Upper lobe of left lung (tissue), 4 donors: Measurements from ENCODE around the gene DOC2B.

ENCODE experiments used
- EP300 ChIP-seq, 4 donors: sonication (generic); formaldehyde crosslinking; IDR thresholded peaks; one replicate each; pipeline ENCODE4 v1.5.1; 2017; ENCODE audit warnings: antibody characterized with exemption in 4 of 4, control low read depth in 2 of 4
- POLR2A ChIP-seq, 4 donors: fragments of 450-650 bp; IDR thresholded peaks; one replicate each; pipeline ENCODE4 v1.5.1; 2016 to 2017; ENCODE audit warnings: antibody characterized with exemption in 4 of 4, mild to moderate bottlenecking in 2 of 4
- POLR2AphosphoS5 ChIP-seq, 2 donors: sonication (generic); formaldehyde crosslinking; IDR thresholded peaks; one replicate each; pipeline ENCODE4 v1.5.1; 2017; ENCODE audit warnings: antibody characterized with exemption in 2 of 2
- TF ChIP-seq, protein P1 (sequence below), 6 experiments: fragments of 450-650 bp in 4 of 6; fragments of 200-600 bp in 2 of 6; sonication (generic) in 2 of 6; IDR thresholded peaks; one replicate each; pipeline ENCODE4 v1.5.1; 2016 to 2019; ENCODE audit warnings: antibody characterized with exemption in 6 of 6

DNA sequence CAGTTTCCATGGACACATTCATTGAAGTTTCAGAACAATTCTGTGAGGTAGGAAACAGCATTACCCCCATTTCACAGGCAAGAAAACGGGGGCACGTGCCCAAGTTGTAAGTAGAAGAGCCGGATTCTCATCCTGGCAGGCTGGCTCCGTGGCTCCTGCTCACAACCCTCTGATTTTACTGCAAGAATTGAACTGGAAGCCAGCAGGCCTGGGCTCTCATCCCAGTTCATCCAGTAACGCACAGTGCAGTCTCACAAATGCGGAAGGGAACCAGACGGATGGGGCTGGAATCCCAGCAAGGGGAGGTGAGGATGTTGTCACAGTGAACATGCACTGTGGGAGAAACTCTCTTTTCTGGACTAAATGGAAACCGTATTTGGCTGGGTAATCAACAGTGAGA, 40.7 kb upstream of the DOC2B start:
- TF ChIP-seq, protein P1, sequence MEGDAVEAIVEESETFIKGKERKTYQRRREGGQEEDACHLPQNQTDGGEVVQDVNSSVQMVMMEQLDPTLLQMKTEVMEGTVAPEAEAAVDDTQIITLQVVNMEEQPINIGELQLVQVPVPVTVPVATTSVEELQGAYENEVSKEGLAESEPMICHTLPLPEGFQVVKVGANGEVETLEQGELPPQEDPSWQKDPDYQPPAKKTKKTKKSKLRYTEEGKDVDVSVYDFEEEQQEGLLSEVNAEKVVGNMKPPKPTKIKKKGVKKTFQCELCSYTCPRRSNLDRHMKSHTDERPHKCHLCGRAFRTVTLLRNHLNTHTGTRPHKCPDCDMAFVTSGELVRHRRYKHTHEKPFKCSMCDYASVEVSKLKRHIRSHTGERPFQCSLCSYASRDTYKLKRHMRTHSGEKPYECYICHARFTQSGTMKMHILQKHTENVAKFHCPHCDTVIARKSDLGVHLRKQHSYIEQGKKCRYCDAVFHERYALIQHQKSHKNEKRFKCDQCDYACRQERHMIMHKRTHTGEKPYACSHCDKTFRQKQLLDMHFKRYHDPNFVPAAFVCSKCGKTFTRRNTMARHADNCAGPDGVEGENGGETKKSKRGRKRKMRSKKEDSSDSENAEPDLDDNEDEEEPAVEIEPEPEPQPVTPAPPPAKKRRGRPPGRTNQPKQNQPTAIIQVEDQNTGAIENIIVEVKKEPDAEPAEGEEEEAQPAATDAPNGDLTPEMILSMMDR (IDR thresholded peaks at IDR 0.05) = no peak
- TF ChIP-seq POLR2A (IDR thresholded peaks at IDR 0.05) (no peak), POLR2AphosphoS5 (IDR thresholded peaks at IDR 0.05) (no peak), EP300 (IDR thresholded peaks at IDR 0.05) (no peak)
